Stimulated activated CD4-positive, alpha-beta T cell treated with anti-CD3 and anti-CD28 coated beads, TNF-alpha, amount 100 ng/mL, for 1 hour (primary cell): ENCODE results near the gene RNASE7.
A peak's percentile ranks its signal among the peaks of the same experiment; 100 is the strongest.

Experiments used
- DNase-seq, 3 donors: peaks; one replicate each; pipeline ENCODE4 v3.0.0-alpha.2; 2020; ENCODE audit warnings: low read depth in 3 of 3, low spot score in 1 of 3

Gene RNASE7

DNA sequence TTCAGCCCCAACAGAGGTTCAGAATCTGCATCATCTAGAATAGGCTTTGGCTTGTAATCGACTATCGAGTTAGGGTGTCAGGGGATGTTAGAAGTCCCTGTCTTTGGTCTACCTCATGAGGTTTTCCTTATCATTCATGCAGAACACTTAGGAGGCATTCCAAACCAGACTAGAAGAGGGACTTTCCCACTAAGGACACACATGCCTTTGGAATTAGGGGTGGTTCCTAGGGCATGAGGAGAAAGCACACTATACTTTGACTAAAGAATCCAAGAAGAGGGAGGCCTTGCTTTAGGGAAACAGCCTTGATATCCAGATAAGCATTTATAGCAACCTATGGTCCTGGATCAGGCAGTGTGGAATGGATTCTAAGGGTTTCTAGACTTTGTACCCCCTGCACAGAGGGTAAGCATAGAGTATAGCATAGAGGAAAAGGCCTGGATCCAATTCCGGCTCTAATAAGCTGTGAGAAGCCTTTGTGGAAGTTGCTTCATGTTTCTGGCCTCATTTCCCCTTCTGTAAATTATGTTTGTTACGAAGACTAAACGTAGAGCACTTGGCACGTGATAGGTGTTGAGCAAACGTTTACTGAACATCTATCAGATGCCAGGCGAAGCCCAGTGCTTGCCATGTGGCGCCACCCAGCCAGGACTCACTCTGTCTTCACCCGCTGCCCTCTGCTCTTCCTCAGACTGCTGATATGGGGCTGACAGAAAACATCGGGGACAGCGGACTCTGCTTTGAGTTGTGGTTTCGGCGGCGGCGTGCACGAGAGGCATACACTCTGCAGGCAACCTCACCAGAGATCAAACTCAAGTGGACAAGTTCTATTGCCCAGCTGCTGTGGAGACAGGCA lies 43.1 kb downstream of the RNASE7 start:
- no peak for DNase-seq

DNA sequence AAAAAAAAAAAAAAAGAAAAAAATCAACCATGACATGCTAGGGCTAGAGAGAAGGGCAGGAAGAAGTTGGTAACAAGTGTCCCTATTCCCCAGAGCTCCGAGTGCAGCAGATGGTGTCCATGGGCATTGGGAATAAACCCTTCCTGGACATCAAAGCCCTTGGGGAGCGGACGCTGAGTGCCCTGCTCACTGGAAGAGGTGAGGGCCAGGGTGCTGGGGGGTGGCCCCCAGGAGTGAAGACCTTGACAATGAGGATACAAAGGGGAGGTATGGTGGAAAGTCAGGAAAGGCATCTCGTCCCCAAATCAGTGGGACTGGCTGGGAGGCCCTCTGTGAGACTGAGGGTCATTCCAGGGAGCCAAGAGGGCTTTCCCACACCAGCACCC lies 44.7 kb downstream of the RNASE7 start:
- no peak for DNase-seq

DNA sequence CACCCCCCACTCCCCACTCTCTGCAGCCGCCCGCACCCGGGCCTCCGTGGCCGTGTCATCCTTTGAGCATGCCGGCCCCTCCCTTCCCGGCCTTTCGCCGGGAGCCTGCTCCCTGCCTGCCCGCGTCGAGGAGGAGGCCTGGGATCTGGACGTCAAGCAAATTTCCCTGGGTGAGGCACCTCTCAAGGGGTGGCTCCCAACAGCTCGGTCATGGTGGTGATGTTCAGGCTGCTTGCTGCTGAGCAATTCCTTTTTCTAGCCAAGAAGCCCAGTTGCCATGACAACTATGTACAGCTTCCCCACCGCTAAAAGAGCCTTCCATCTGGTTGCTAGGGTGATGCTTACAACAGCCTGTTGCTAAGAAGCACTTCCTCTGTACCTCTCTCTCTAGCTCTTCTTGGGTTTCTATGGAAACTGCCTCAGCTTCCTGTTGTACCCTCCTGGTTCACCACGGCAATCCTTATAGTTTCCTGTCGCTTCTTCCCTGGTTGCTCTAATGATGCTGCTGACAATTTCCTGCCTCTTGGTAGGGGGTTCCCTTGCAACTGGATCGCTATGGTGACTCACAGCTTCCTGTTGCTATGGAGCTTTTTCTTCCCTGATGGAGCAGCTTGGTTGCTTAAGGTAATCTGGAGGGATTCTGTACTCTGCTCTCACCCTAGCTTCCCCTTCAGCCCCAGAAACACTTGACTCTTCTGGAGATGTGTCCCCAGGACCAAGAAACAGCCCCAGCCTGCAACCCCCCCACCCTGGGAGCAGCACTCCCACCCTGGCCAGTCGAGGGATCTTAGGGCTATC lies 45.3 kb downstream of the RNASE7 start:
- peak in 1 of 3 donors; percentile 55 for DNase-seq

DNA sequence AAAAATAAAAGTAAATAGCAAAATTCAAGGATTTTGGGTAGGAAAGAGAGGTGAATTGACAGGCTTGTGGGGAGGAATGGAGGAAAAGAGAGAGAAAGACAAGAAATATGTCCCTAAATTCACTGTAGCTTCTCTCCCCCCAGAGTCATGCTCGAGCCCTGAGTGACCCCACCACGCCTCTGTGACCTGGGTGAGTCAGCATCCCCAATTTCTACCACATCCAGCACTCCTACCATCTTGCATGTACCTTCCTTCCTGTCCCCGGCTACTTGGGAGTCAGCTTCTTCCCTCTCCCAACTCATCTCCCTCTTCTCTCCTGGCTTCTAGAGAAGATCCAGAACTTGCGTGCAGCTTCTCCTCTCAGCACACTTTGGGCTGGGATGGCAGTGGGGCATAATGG lies 46.5 kb downstream of the RNASE7 start:
- no peak for DNase-seq

DNA sequence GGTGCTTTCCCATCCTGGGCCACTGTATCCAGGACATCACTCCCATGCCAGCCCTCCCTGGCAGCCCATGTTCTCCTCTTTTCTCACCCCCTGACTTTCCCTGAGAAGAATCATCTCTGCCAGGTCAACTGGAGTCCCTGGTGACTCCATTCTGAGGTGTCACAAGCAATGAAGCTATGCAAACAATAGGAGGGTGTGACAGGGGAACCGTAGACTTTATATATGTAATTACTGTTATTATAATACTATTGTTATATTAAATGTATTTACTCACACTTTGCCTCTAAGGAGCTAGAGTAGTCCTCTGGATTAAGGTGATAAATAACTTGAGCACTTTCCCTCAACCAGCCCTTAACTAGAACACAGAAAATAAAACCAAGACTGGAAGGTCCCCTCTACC lies 47.1 kb downstream of the RNASE7 start:
- no peak for DNase-seq

DNA sequence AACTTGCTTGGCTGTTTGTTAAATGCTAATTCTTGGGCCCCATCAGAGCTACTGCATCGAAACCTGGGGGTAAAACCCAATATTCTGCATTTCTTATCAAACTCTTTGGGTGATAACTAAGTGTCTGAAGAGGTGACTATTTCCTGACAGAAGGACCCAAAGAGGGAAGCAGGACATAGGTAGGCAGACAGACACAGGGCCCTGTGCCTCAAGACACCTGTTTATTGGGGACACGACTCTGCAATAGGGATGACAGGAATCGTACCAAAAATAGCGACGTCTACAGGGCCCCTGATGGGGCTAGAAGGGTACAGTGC lies 47.7 kb downstream of the RNASE7 start:
- DNase-seq = no peak

DNA sequence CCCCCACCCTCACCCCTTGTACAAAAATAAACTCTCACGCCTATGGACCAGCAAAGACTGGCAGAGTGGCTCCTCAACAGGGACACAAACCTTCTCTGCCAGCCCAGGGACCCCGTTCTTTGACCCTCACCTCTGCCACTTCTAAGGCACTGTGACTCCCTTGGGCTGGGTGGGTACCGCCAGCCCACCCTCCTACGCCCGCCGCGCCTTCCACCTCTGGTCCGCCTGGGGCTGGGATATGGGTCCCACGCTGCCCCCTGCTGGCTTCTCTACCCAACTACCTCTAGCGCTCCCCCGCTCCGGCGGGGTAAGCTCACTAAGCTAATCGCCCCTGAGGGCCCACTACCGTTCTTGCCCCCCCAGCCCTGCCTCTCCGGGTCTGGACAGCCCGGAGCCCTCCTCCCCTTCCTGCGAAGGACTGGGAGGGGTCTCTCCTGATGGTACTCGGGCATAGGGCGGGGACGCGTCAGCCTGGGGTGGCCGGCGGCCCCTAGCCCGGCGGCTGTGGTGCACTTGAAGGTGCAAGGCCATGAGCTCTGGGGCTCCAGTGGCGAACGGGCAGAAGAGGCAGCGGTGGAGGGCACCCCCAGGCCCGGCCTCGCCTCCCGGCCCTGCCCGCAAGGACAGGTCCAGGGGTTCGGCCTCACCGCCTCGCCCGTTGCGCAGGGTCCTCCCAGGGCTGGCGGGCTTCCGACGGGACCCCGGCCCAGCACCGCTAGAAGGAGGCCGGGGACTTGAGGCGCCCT lies 48.2 kb downstream of the RNASE7 start:
- DNase-seq = no peak

DNA sequence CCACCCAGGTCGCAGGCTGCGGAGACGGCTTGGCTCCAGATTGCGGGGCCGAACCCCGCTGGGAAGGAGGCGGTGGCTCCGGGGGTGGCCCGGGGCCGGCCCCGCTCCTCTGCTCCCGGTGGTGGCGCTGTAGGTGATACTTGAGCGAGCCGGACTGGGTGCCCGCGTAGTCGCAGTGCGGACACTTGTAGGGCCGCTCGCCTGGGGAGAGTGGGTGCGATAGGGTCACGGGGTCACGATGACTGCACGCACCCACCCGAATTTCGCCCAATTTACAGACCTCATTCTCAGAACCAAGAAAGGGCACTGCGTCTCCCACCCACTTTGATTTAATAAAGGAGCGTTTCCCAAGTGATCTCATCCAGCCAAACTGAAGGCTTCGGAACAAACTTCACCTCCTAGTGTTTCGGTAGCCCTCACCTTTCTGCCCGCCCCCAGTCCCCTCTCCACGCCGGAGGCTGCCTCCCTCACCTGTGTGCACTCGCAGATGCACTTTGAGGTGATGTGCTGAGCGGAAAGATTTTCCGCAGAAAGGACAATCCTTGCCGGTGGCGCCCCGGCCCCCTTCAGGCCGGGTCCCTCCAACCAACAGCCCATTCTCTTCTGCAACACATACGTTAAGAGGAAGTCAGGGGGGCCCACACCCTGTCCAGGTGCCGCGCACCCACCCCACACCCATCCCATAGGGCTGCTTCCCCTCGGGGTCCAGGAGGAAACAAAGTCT lies 48.9 kb downstream of the RNASE7 start:
- no peak for DNase-seq

DNA sequence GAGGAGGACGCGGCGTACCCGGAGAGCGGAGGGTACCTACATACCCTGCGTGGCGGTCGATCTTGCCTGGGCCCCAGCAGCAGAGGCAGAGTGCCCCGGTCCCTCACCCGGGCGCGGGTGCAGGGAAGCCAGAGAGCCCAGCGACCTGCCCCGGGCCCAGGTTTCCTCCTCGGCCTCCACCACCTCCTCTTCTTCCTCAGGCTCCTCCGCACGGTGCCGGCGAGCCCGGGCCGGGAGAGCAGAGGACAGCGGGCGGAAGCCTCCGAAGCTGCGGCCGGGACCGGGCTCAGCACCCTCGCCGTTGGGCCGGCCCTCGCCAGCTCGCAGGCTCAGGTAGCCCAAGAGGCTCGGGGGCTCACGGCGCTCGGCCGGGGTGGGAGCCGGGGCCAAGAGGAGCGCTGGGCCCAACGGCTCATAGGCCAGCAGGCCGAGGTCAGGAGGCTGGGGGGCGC lies 49.7 kb downstream of the RNASE7 start:
- no peak for DNase-seq

DNA sequence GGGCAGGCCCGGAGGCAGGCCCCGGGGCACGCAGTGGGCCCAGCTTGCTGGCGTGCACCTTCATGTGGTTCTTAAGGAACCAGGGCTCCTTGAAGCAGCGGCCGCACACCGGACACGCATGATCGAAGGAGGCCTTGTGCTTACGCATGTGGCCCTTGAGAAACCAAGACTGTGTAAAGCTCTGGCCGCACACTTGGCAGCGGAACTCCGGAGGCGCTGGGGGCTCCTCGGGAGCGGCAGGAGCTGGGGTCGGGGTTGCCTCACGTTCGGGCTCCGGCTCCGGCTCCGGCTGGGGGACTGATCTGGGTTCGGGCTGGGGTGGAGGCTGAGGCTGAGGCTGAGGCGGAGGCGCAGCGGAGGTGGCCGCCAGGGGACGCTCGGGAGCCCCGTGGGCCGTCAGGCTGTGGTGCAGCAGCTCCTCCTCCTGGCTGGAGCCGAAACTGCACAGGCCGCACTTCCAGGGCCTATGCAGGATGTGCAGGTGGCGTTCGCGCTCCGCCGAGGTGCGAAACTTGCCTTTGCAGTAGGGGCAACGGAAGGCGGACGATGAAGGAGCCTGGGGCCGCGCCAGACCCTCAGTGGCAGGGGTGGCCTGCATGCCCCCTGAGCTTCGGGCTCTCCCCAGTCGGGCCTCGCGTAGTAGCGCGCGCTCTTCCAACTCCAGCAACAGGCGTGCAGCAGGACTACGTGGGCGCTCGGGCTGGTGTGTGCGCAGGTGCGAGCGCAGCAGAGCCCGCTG lies 50.3 kb downstream of the RNASE7 start:
- peak; percentile 77 to 95 (median 86) for DNase-seq

DNA sequence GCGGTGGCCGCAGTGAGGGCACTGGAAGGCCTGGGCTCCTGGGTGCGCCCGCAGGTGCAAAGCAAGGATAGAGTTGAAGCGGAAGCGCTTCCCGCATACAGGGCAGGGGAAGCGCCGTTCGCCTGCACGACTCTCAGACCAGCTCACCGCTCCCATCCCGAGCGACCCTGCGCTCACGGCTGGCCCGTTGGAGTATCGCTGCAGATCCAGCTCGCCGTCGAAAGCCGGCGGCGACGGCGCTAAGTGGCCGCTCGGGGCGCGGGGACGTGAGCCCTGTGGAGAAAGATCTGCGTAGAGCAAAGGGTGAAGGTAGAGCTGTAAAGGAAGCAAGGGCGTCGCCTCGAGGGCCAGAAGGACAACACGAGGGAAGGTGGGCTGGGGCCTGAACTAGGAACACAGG lies 50.9 kb downstream of the RNASE7 start:
- no peak for DNase-seq
